Spleen (tissue), 11 donors: ENCODE measurements around the gene XPO4. TPM values are rescaled to one million over a fixed set of nuclear protein-coding genes. Genes with fewer than 3 reads are reported as not detected.

Source experiments
- DNase-seq: peaks from one replicate; pipeline ENCODE4 v3.0.0-alpha.2; 2020
- H3K27ac ChIP-seq, 8 donors: fragments of 200-600 bp; sonication (generic) in 7 of 8; 1 replicate in 4 of 8; 2 replicates in 4 of 8; pipeline versions ENCODE4 v1.5.0 to v1.8.0; 2016 to 2021; ENCODE audit warnings: inconsistent platforms in 4 of 8, mild to moderate bottlenecking in 4 of 8, moderate library complexity in 1 of 8
- H3K27me3 ChIP-seq, 7 donors: fragments of 200-600 bp; sonication (generic) in 6 of 7; replicated peaks in 1 of 7; 1 replicate in 4 of 7; 2 replicates in 3 of 7; pipeline versions ENCODE4 v1.5.0 to v1.8.0; 2016 to 2021; ENCODE audit warnings: inconsistent platforms in 3 of 7, mild to moderate bottlenecking in 1 of 7
- H3K36me3 ChIP-seq, 6 donors: fragments of 200-600 bp; sonication (generic) in 5 of 6; 1 replicate in 4 of 6; 2 replicates in 2 of 6; pipeline versions ENCODE4 v1.5.0 to v1.8.0; 2016 to 2021; ENCODE audit warnings: inconsistent platforms in 2 of 6
- H3K4me1 ChIP-seq, 6 donors: fragments of 200-600 bp; sonication (generic) in 5 of 6; 1 replicate in 3 of 6; 2 replicates in 3 of 6; pipeline versions ENCODE4 v1.5.0 to v1.8.0; 2016 to 2021; ENCODE audit warnings: inconsistent platforms in 3 of 6
- H3K4me3 ChIP-seq, 8 donors: fragments of 200-600 bp; sonication (generic) in 7 of 8; 1 replicate in 4 of 8; 2 replicates in 4 of 8; pipeline versions ENCODE4 v1.5.0 to v1.8.0; 2016 to 2021; ENCODE audit warnings: inconsistent platforms in 4 of 8, mild to moderate bottlenecking in 4 of 8, moderate library complexity in 2 of 8
- H3K9me3 ChIP-seq, 8 donors: fragments of 200-600 bp; sonication (generic) in 7 of 8; 1 replicate in 4 of 8; 2 replicates in 4 of 8; pipeline versions ENCODE4 v1.5.0 to v1.8.0; 2016 to 2021; ENCODE audit warnings: inconsistent platforms in 4 of 8
- POLR2A ChIP-seq, 3 donors: fragments of 450-650 bp; IDR thresholded peaks; one replicate each; pipeline ENCODE4 v1.5.1; 2017; ENCODE audit warnings: antibody characterized with exemption in 3 of 3, mild to moderate bottlenecking in 1 of 3
- POLR2AphosphoS5 ChIP-seq, 3 donors: sonication (generic); formaldehyde crosslinking; IDR thresholded peaks; one replicate each; pipeline ENCODE4 v1.5.1; 2017; ENCODE audit warnings: antibody characterized with exemption in 3 of 3
- WGBS, 5 donors: extraction: QIAGEN DNeasy Blood & Tissue Kit in 3 of 5; methylation state at CpG; one replicate each; pipeline versions ENCODE4 v1.1.5 to v1.1.7; 2013 to 2018; 5-methylcytosine and 5-hydroxymethylcytosine counted together
- intact Hi-C: fragments of 100-400 bp; cut with DNase I; formaldehyde crosslinking; loops from one replicate; pipeline ENCODE4 v1.15.0; 2023; ENCODE audit warnings: low total_unique reads
- polyA plus RNA-seq, 3 donors: library from polyadenylated mRNA; stranded (reverse); fragments of 200-250 nt; gene quantifications; one replicate each; pipeline ENCODE4 v1.2.1, GENCODE V29; 2013
- total RNA-seq, 7 donors: library from RNA; depleted of rRNA in 3 of 7; stranded (reverse); fragments of >200 nt in 3 of 7; fragmentation: NEBNext Ultra II Directional in 4 of 7; extraction: Animal tissue kit (Norgen Biotek cat#: 25700) in 4 of 7; gene quantifications; one replicate each; pipeline versions ENCODE4 v1.1.0 to v1.2.1, GENCODE V29; 2016 to 2021
- TF ChIP-seq, protein P1 (sequence below), 11 experiments: fragments of 200-600 bp in 7 of 11; fragments of 450-650 bp in 4 of 11; sonication (generic) in 4 of 11; IDR thresholded peaks in 8 of 11; conservative IDR thresholded peaks in 3 of 11; 1 replicate in 7 of 11; 2 replicates in 4 of 11; pipeline versions ENCODE4 v1.4.0 to v1.8.0; 2016 to 2021; ENCODE audit warnings: antibody characterized with exemption in 11 of 11, inconsistent platforms in 4 of 11, mild to moderate bottlenecking in 1 of 11
- donor health status: healthy with polysubstance abuse.
- donor health status: DM: no; HTN: no; CAD: no; lungs with moderate emphysema.
- donor health status: DM: no; HTN: no; CAD: no.
- donor health status: Bipolar disorder and iron deficiency.
- donor health status: healthy.
- donor health status: DM: no; HTN: no; CAD: no.
- donor health status: DM: yes; HTN: yes; CAD: no.

XPO4 gene
- total and polyA plus RNA-seq, 10 donors, result 3.1 to 23.1 (median 17.5) TPM

DNA sequence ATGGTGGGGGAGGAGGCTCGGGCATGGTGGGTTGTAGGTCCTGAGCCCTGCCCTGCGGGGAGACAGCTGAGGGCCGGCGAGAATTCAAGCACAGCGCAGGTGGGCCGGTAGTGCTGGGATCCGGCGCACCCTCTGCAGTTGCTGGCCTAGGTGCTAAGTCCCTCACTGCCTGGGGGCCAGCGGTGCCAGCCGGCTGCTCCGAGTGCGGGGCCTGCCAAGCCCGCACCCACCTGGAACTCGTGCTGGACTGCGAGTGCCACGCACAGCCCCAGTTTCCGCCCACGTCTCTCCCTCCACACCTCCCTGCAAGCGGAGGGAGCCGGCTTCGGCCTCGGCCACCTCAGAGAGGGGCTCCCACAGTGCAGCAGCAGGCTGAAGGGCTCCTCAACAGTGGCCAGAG lies 162.5 kb downstream of the XPO4 start:
- 96 to 100% (median 98%) methylated on average over 5 to 22 of the region's 22 CpGs for WGBS, 5 donors
- DNase-seq, result no peak
- H3K27me3 ChIP-seq, result no peaks in the 10 kb centered on the region
- intact Hi-C loops, result no loop called here
- peaks cover 0 to 11% (median 3%) of the 10 kb centered on the region in 6 donors for H3K36me3 ChIP-seq
- H3K4me3 ChIP-seq, result no peak overlapping the region
- H3K4me1 ChIP-seq, result no peaks in the 10 kb centered on the region
- peaks cover 0 to 28% (median 18%) of the 10 kb centered on the region in 8 donors for H3K9me3 ChIP-seq
- no peak for TF ChIP-seq POLR2A (IDR thresholded peaks at IDR 0.05)
- no peak for TF ChIP-seq POLR2AphosphoS5 (IDR thresholded peaks at IDR 0.05)
- TF ChIP-seq, protein P1, sequence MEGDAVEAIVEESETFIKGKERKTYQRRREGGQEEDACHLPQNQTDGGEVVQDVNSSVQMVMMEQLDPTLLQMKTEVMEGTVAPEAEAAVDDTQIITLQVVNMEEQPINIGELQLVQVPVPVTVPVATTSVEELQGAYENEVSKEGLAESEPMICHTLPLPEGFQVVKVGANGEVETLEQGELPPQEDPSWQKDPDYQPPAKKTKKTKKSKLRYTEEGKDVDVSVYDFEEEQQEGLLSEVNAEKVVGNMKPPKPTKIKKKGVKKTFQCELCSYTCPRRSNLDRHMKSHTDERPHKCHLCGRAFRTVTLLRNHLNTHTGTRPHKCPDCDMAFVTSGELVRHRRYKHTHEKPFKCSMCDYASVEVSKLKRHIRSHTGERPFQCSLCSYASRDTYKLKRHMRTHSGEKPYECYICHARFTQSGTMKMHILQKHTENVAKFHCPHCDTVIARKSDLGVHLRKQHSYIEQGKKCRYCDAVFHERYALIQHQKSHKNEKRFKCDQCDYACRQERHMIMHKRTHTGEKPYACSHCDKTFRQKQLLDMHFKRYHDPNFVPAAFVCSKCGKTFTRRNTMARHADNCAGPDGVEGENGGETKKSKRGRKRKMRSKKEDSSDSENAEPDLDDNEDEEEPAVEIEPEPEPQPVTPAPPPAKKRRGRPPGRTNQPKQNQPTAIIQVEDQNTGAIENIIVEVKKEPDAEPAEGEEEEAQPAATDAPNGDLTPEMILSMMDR (IDR thresholded peaks at IDR 0.05 in 8 of 11, conservative IDR thresholded peaks at IDR 0.05 in 3 of 11), result no peak
- no peak overlapping the region for H3K27ac ChIP-seq

DNA sequence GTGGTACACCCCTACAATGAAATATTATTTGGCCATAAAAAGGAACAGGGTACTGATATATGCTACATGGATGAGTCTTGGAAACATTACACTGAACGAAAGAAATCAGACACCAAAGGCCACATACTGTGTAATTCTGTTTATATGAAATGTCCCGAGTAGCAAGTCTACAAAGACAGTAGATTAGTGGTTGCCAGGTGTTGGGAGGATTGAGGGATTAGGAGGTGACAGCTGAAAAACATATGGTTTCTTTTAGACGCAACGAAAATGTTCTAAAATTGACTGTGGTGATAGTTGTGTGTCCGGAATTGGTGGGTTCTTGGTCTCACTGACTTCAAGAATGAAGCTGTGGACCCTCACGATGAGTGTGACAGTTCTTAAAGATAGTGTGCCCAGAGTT lies 163.9 kb downstream of the XPO4 start:
- no peak overlapping the region for H3K4me3 ChIP-seq
- H3K27me3 ChIP-seq, result no peaks in the 10 kb centered on the region
- WGBS, 5 donors, result 94 to 97% (median 96%) methylated on average over 6 of the region's 6 CpGs

DNA sequence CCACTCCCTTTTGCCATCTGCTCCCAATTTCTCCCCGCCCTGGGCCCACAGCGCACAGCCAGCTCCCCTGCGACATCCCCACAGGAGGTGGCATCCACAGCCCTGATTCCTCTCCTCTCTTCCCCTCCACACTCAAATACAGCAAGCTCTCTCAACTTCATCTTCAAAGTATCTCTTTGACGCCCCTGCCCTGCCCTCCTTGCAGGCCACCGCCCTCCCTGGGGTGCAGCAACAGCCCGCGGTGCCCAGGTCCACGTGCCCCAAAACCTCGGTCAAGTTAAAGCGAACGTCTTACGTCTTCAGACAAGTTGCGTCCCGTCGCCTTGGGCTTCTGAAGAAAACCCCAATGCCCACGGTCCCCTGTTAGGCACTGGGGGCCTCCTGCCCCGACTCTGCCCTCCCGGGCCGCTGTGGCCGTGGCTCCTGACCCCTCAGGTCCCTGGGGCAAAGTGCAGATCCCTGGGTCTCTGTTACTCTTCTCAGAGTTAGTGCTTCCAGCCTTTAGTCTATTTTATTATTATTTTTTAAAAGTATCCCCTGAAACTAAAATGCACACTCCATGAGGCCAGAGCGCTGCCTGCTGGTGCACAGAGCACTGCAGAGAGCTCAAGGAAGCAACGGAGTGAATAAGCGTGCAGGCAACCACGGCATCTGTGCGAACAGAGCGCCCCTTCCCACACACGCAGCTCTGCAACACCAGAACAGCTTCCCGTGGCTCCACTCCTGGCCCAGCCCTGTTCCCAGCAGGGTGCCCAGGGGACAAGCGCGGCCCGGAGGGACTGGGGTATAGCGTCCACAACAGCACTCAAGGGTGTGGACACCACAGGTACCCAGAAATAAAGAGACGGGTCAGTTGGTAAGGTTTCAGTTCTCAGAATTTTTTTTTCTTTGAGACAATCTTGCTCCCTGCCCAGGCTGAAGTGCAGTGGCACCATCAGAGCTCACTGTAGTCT lies 172.6 kb downstream of the XPO4 start:
- WGBS, 5 donors, result 91 to 97% (median 95%) methylated on average over 33 of the region's 33 CpGs
- Histone ChIP-seq H3K9me3 (no peaks in the 10 kb centered on the region), H3K36me3 (peaks cover 0 to 31% (median 0%) of the 10 kb centered on the region in 6 donors), H3K4me1 (no peaks in the 10 kb centered on the region), H3K27me3 (no peaks in the 10 kb centered on the region), H3K4me3 (no peak overlapping the region), H3K27ac (no peak overlapping the region)
- no peak for DNase-seq
- intact Hi-C loops, result no loop called here
- TF ChIP-seq POLR2A (IDR thresholded peaks at IDR 0.05) (no peak), POLR2AphosphoS5 (IDR thresholded peaks at IDR 0.05) (no peak)
- TF ChIP-seq, protein P1 (IDR thresholded peaks at IDR 0.05 in 8 of 11, conservative IDR thresholded peaks at IDR 0.05 in 3 of 11), result no peak

More for the DNA sequence above, 163.9 kb downstream of the XPO4 start:
- no peak for TF ChIP-seq POLR2A (IDR thresholded peaks at IDR 0.05)
- no peak overlapping the region for H3K27ac ChIP-seq
- H3K36me3 ChIP-seq, result peaks cover 0 to 11% (median 3%) of the 10 kb centered on the region in 6 donors
- no peak for DNase-seq
- intact Hi-C loops, result no loop called here
- peaks cover 0 to 21% (median 13%) of the 10 kb centered on the region in 8 donors for H3K9me3 ChIP-seq
- no peaks in the 10 kb centered on the region for H3K4me1 ChIP-seq

DNA sequence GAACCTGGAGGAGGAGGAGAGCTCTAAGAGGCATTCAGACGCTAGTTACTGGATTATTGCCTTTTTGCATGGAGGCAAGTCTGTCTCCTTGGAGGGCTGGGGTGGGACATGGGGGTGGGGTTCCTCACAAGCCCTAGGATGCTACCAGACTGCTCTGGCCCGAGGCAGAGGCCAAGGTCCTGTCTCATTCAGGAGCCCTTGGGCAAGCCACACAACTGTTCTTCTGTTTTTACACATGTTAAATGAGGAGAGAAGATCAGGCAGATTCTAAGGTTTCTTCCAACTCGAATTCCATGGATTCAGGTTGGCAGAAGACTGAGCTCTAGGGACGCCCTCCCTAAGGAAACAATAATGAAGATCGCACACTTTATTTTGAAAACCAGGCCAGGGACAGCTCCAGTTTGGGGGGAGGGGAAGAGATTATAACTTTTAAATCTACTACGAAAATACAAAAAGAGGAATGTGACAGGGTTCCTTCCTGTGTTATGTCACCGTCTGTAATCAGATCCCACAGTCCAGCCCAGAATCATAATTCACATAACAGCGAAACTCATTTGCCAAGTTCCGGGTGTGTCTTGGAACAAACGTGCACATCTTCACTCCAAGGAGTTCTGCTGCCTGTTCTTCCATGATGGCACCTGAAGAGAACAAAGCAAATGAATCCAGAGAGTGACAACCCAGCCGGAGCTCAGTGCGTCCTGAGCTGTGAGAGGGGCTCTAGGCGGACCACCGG lies 173.8 kb downstream of the XPO4 start:
- TF ChIP-seq, protein P1 (IDR thresholded peaks at IDR 0.05 in 8 of 11, conservative IDR thresholded peaks at IDR 0.05 in 3 of 11), result no peak
- TF ChIP-seq POLR2A (IDR thresholded peaks at IDR 0.05) (no peak), POLR2AphosphoS5 (IDR thresholded peaks at IDR 0.05) (no peak)
- Histone ChIP-seq H3K4me3 (no peak overlapping the region), H3K4me1 (no peaks in the 10 kb centered on the region), H3K27me3 (no peaks in the 10 kb centered on the region), H3K27ac (no peak overlapping the region), H3K36me3 (peaks cover 0 to 31% (median 0%) of the 10 kb centered on the region in 6 donors), H3K9me3 (no peaks in the 10 kb centered on the region)
- intact Hi-C loops, result no loop called here
- 72 to 85% (median 79%) methylated on average over 14 of the region's 14 CpGs for WGBS, 5 donors
- no peak for DNase-seq
